GM12865 (cell line): ENCODE results near the gene OR2L5.

Experiments
- DNase-seq: peaks from one replicate; pipeline ENCODE4 v3.0.0; 2010; ENCODE audit warnings: low read depth
- H3K4me3 ChIP-seq: 2 replicates; pipeline ENCODE4 v1.5.1; 2011; ENCODE audit warnings: mild to moderate bottlenecking, low read depth, low read length, control low read depth
- TF ChIP-seq, protein P1 (sequence below): IDR thresholded peaks from 2 replicates; pipeline ENCODE4 v1.5.1; 2011; ENCODE audit warnings: low read length, control low read depth, low read depth, inconsistent platforms; ENCODE audit not compliant: insufficient read depth; ENCODE audit errors: missing control alignments

The OR2L5 gene

GRCh38 chr1:248013229-248013710, at the start of gene OR2L5:
Gene OR2L5, plus strand, starts transcription at chr1:248013660. Its CDS starts 8,288 bp downstream, at chr1:248021948.
- TF ChIP-seq, protein P1, sequence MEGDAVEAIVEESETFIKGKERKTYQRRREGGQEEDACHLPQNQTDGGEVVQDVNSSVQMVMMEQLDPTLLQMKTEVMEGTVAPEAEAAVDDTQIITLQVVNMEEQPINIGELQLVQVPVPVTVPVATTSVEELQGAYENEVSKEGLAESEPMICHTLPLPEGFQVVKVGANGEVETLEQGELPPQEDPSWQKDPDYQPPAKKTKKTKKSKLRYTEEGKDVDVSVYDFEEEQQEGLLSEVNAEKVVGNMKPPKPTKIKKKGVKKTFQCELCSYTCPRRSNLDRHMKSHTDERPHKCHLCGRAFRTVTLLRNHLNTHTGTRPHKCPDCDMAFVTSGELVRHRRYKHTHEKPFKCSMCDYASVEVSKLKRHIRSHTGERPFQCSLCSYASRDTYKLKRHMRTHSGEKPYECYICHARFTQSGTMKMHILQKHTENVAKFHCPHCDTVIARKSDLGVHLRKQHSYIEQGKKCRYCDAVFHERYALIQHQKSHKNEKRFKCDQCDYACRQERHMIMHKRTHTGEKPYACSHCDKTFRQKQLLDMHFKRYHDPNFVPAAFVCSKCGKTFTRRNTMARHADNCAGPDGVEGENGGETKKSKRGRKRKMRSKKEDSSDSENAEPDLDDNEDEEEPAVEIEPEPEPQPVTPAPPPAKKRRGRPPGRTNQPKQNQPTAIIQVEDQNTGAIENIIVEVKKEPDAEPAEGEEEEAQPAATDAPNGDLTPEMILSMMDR: no peak
- no peak within 1 kb of the TSS for H3K4me3 ChIP-seq
- DNase-seq: no peak

- DNase-seq: no peak
- no peak within 1 kb of the TSS for H3K4me3 ChIP-seq
- TF ChIP-seq, protein P1: no peak
These were observed 48.5 kb upstream of the OR2L5 start, which contains the start of gene OR2AK2 for GRCh38 chr1:247964933-247965332. Gene OR2AK2, plus strand, starts transcription at chr1:247965233. Its CDS starts 144 bp downstream, at chr1:247965377.

- peak; percentile 52 for DNase-seq
- TF ChIP-seq, protein P1: no peak
- peak overlapping the region; percentile 36; the same call in 1 of the 2 replicates for H3K4me3 ChIP-seq
These were observed 46.8 kb upstream of the OR2L5 start for GRCh38 chr1:247966532-247967204.

- H3K4me3 ChIP-seq: no peak overlapping the region
- DNase-seq: no peak
- TF ChIP-seq, protein P1: no peak
These were observed 20.5 kb upstream of the OR2L5 start for GRCh38 chr1:247992986-247993385.

GRCh38 chr1:247998811-247999210, 14.6 kb upstream of the OR2L5 start:
- TF ChIP-seq, protein P1: no peak
- DNase-seq: no peak

DNA sequence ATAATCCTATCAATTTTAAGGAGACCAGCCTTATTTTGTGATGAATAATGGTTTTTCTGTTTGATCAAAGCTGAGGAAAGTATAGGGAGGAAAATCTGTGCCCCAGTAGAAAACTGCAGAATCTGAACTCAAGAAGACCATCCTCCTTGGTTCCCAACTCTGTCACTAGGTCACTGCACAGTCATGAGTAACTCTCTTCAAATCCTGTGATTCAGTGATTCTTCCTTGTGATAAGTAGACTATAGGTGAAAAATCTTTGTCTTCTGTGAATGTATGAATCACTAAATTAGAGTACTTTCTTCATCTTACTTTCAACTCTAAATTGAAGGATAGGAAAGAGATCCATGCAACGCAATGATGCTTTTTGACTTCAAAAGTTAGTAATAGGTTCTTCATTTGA, 13.3 kb upstream of the OR2L5 start:
- TF ChIP-seq, protein P1: no peak
- no peak for DNase-seq
- H3K4me3 ChIP-seq: no peak overlapping the region

More at GRCh38 chr1:247998811-247999210, 14.6 kb upstream of the OR2L5 start:
- H3K4me3 ChIP-seq: no peak overlapping the region
